HEK293 (cell line): Measurements from ENCODE around the gene MEF2C.
A peak's percentile ranks its signal among the peaks of the same experiment; 100 is the strongest.

Experiments
- IKZF3 ChIP-seq: fragments of 450-650 bp; IDR thresholded peaks from 2 replicates; pipeline ENCODE4 v1.5.0; 2018; ENCODE audit warnings: missing biosample characterization, mild to moderate bottlenecking, missing genetic modification characterization, moderate library complexity
- KLF8 ChIP-seq: fragments of 450-650 bp; formaldehyde crosslinking; IDR thresholded peaks from 2 replicates; pipeline ENCODE4 v1.5.1; 2016; ENCODE audit warnings: missing biosample characterization, missing genetic modification characterization
- MEIS1 ChIP-seq: sonication (generic); formaldehyde crosslinking; IDR thresholded peaks from 2 replicates; pipeline ENCODE4 v1.8.1; 2022; ENCODE audit warnings: missing genetic modification reagents, mild to moderate bottlenecking, borderline replicate concordance
- MZF1 ChIP-seq: fragments of 450-650 bp; formaldehyde crosslinking; IDR thresholded peaks from 2 replicates; pipeline ENCODE4 v1.5.1; 2017; ENCODE audit warnings: missing biosample characterization, missing genetic modification characterization, borderline replicate concordance
- SCRT2 ChIP-seq: fragments of 450-650 bp; formaldehyde crosslinking; IDR thresholded peaks from 2 replicates; pipeline ENCODE4 v1.5.1; 2016; ENCODE audit warnings: missing biosample characterization, missing genetic modification characterization
- SP7 ChIP-seq: fragments of 450-650 bp; formaldehyde crosslinking; IDR thresholded peaks from 2 replicates; pipeline ENCODE4 v1.5.1; 2016; ENCODE audit warnings: missing biosample characterization, missing genetic modification characterization
- WT1 ChIP-seq: fragments of 450-650 bp; formaldehyde crosslinking; IDR thresholded peaks from 2 replicates; pipeline ENCODE4 v1.5.1; 2016; ENCODE audit warnings: missing biosample characterization, missing genetic modification characterization
- YY1 ChIP-seq: fragments of 450-650 bp; formaldehyde crosslinking; IDR thresholded peaks from 2 replicates; pipeline ENCODE4 v1.5.1; 2018; ENCODE audit warnings: missing biosample characterization, missing genetic modification characterization
- ZBTB11 ChIP-seq: fragments of 450-650 bp; formaldehyde crosslinking; conservative IDR thresholded peaks from 2 replicates; pipeline ENCODE4 v1.5.1; 2016; ENCODE audit warnings: low read depth, missing biosample characterization, missing genetic modification characterization
- ZBTB17 ChIP-seq: fragments of 450-650 bp; formaldehyde crosslinking; IDR thresholded peaks from 2 replicates; pipeline ENCODE4 v1.5.1; 2016; ENCODE audit warnings: missing biosample characterization, missing genetic modification characterization
- ZBTB21 ChIP-seq: fragments of 450-650 bp; formaldehyde crosslinking; IDR thresholded peaks from 2 replicates; pipeline ENCODE4 v1.5.1; 2017; ENCODE audit warnings: missing biosample characterization, missing genetic modification characterization
- ZFP37 ChIP-seq: fragments of 450-650 bp; formaldehyde crosslinking; IDR thresholded peaks from 2 replicates; pipeline ENCODE4 v1.5.1; 2016; ENCODE audit warnings: missing biosample characterization, missing genetic modification characterization
- ZFP41 ChIP-seq: fragments of 450-650 bp; formaldehyde crosslinking; IDR thresholded peaks from 2 replicates; pipeline ENCODE4 v1.5.1; 2016; ENCODE audit warnings: missing biosample characterization, missing genetic modification characterization, borderline replicate concordance
- ZNF184 ChIP-seq: fragments of 450-650 bp; IDR thresholded peaks from 2 replicates; pipeline ENCODE4 v1.5.1; 2018; ENCODE audit warnings: missing biosample characterization, mild to moderate bottlenecking, missing genetic modification characterization
- ZNF211 ChIP-seq: fragments of 450-650 bp; formaldehyde crosslinking; IDR thresholded peaks from 2 replicates; pipeline ENCODE4 v1.5.1; 2016; ENCODE audit warnings: low read depth, missing biosample characterization, missing genetic modification characterization
- ZNF23 ChIP-seq: fragments of 450-650 bp; formaldehyde crosslinking; IDR thresholded peaks from 2 replicates; pipeline ENCODE4 v1.5.1; 2016; ENCODE audit warnings: missing biosample characterization, missing genetic modification characterization, borderline replicate concordance
- ZNF280D ChIP-seq: fragments of 450-650 bp; formaldehyde crosslinking; IDR thresholded peaks from 2 replicates; pipeline ENCODE4 v1.5.1; 2016; ENCODE audit warnings: missing biosample characterization, missing genetic modification characterization
- ZNF366 ChIP-seq: fragments of 450-650 bp; formaldehyde crosslinking; conservative IDR thresholded peaks from 2 replicates; pipeline ENCODE4 v1.5.1; 2016; ENCODE audit warnings: missing biosample characterization, missing genetic modification characterization
- ZNF398 ChIP-seq: fragments of 450-650 bp; formaldehyde crosslinking; IDR thresholded peaks from 2 replicates; pipeline ENCODE4 v1.5.1; 2017; ENCODE audit warnings: missing biosample characterization, missing genetic modification characterization
- ZNF488 ChIP-seq: fragments of 450-650 bp; formaldehyde crosslinking; IDR thresholded peaks from 2 replicates; pipeline ENCODE4 v1.5.1; 2016; ENCODE audit warnings: missing biosample characterization, missing genetic modification characterization
- ZNF514 ChIP-seq: fragments of 450-650 bp; formaldehyde crosslinking; IDR thresholded peaks from 2 replicates; pipeline ENCODE4 v1.5.1; 2016; ENCODE audit warnings: missing biosample characterization, missing genetic modification characterization
- ZNF529 ChIP-seq: fragments of 450-650 bp; formaldehyde crosslinking; IDR thresholded peaks from 2 replicates; pipeline ENCODE4 v1.5.1; 2017; ENCODE audit warnings: missing genetic modification characterization, missing biosample characterization; ENCODE audit not compliant: insufficient replicate concordance
- ZNF555 ChIP-seq: fragments of 450-650 bp; formaldehyde crosslinking; conservative IDR thresholded peaks from 2 replicates; pipeline ENCODE4 v1.5.1; 2017; ENCODE audit warnings: missing biosample characterization, mild to moderate bottlenecking, missing genetic modification characterization, inconsistent platforms
- ZNF560 ChIP-seq: fragments of 450-650 bp; formaldehyde crosslinking; IDR thresholded peaks from 2 replicates; pipeline ENCODE4 v1.5.1; 2017; ENCODE audit warnings: missing biosample characterization, missing genetic modification characterization, borderline replicate concordance
- ZNF600 ChIP-seq: fragments of 450-650 bp; formaldehyde crosslinking; IDR thresholded peaks from 2 replicates; pipeline ENCODE4 v1.5.1; 2016; ENCODE audit warnings: missing biosample characterization, missing genetic modification characterization
- ZNF660 ChIP-seq: fragments of 450-650 bp; IDR thresholded peaks from 2 replicates; pipeline ENCODE4 v1.5.1; 2018; ENCODE audit warnings: missing biosample characterization, mild to moderate bottlenecking, missing genetic modification characterization
- ZNF677 ChIP-seq: fragments of 450-650 bp; IDR thresholded peaks from 2 replicates; pipeline ENCODE4 v1.5.0; 2018; ENCODE audit warnings: missing biosample characterization, mild to moderate bottlenecking, missing genetic modification characterization, moderate library complexity
- ZNF701 ChIP-seq: fragments of 450-650 bp; formaldehyde crosslinking; IDR thresholded peaks from 2 replicates; pipeline ENCODE4 v1.5.1; 2016; ENCODE audit warnings: missing biosample characterization, missing genetic modification characterization
- ZSCAN16 ChIP-seq: fragments of 450-650 bp; formaldehyde crosslinking; IDR thresholded peaks from 2 replicates; pipeline ENCODE4 v1.5.1; 2016; ENCODE audit warnings: missing biosample characterization, missing genetic modification characterization
- ZSCAN4 ChIP-seq: fragments of 450-650 bp; formaldehyde crosslinking; IDR thresholded peaks from 2 replicates; pipeline ENCODE4 v1.5.1; 2017; ENCODE audit warnings: missing biosample characterization, missing genetic modification characterization

Gene MEF2C

GRCh38 chr5:88875341-88876234, 7.4 kb downstream of the MEF2C start (continued):
- no peak for TF ChIP-seq ZBTB21 (tag by site-specific recombination)
- no peak for TF ChIP-seq ZFP37 (tag by site-specific recombination)
- no peak for TF ChIP-seq ZNF514
- no peak for TF ChIP-seq ZFP41
- 0 out of 2 replicates have a peak, but pooled peaks have one; percentile 23 for TF ChIP-seq ZNF366 (tag by site-specific recombination)
- TF ChIP-seq ZNF555 (tag by site-specific recombination) = no peak
- peak; percentile 87 for TF ChIP-seq ZNF600
- TF ChIP-seq YY1 = no peak
- TF ChIP-seq ZNF23 (tag by site-specific recombination) = no peak
- no peak for TF ChIP-seq ZNF211 (tag by site-specific recombination)
- no peak for TF ChIP-seq ZNF280D
- no peak for TF ChIP-seq SP7 (tag by site-specific recombination)
- TF ChIP-seq ZNF677 = no peak
- no peak for TF ChIP-seq ZNF184 (tag by site-specific recombination)
- no peak for TF ChIP-seq ZNF701 (tag by site-specific recombination)
- TF ChIP-seq ZNF488 (tag by site-specific recombination) = no peak
- TF ChIP-seq MZF1 (tag by site-specific recombination) = no peak
- peak; percentile 96 for TF ChIP-seq ZBTB11
- no peak for TF ChIP-seq MEIS1 (CRISPR knock-in tag)
- no peak for TF ChIP-seq ZNF398 (tag by site-specific recombination)
- no peak for TF ChIP-seq ZSCAN16 (tag by site-specific recombination)
- no peak for TF ChIP-seq ZNF560
- no peak for TF ChIP-seq WT1 (tag by site-specific recombination)
- TF ChIP-seq ZBTB17 (tag by site-specific recombination) = peak; percentile 23; the same call in 1 of the 2 replicates
- peak; percentile 48; the same call in 1 of the 2 replicates for TF ChIP-seq ZNF660
- peak; percentile 86 for TF ChIP-seq IKZF3 (tag by site-specific recombination)
- TF ChIP-seq SCRT2 (tag by site-specific recombination) = no peak
- TF ChIP-seq ZSCAN4 = no peak
- no peak for TF ChIP-seq ZNF529
- TF ChIP-seq KLF8 (tag by site-specific recombination) = no peak
